ENCODE measurements around the gene MAEA.

DNA sequence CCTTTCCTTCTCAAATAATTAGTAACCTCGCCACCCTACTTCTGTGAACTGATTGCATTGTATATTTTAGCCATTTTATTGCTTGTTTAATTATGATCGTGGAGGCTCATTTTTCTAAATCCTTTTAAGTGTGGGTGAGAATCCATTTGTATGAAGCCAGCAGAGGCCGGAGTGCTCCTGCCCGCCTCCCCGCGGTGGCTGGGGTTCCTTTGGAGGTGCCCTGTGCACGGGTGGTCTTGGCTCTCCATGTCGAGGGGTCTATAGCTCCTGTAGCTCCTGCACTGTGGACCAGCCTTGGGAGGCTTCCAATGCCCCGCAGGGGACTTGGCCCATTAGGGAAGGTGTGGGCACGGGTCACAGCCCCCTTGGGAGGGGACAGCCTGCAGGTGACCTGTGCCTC lies 72.4 kb downstream of the MAEA start:
- TF ChIP-seq TAF1 (conservative IDR thresholded peaks at IDR 0.05), result no peak
- no peak for TF ChIP-seq FOXA1 (IDR thresholded peaks at IDR 0.05)
- TF ChIP-seq RAD21 (IDR thresholded peaks at IDR 0.05), result no peak
- TF ChIP-seq, protein P1, sequence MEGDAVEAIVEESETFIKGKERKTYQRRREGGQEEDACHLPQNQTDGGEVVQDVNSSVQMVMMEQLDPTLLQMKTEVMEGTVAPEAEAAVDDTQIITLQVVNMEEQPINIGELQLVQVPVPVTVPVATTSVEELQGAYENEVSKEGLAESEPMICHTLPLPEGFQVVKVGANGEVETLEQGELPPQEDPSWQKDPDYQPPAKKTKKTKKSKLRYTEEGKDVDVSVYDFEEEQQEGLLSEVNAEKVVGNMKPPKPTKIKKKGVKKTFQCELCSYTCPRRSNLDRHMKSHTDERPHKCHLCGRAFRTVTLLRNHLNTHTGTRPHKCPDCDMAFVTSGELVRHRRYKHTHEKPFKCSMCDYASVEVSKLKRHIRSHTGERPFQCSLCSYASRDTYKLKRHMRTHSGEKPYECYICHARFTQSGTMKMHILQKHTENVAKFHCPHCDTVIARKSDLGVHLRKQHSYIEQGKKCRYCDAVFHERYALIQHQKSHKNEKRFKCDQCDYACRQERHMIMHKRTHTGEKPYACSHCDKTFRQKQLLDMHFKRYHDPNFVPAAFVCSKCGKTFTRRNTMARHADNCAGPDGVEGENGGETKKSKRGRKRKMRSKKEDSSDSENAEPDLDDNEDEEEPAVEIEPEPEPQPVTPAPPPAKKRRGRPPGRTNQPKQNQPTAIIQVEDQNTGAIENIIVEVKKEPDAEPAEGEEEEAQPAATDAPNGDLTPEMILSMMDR (IDR thresholded peaks at IDR 0.05; ENCODE audit: low read depth, low read length, missing input control), result no peak
- no peak for TF ChIP-seq JUND (IDR thresholded peaks at IDR 0.05)
- TF ChIP-seq YY1 (IDR thresholded peaks at IDR 0.05), result no peak
- TF ChIP-seq, protein P2, sequence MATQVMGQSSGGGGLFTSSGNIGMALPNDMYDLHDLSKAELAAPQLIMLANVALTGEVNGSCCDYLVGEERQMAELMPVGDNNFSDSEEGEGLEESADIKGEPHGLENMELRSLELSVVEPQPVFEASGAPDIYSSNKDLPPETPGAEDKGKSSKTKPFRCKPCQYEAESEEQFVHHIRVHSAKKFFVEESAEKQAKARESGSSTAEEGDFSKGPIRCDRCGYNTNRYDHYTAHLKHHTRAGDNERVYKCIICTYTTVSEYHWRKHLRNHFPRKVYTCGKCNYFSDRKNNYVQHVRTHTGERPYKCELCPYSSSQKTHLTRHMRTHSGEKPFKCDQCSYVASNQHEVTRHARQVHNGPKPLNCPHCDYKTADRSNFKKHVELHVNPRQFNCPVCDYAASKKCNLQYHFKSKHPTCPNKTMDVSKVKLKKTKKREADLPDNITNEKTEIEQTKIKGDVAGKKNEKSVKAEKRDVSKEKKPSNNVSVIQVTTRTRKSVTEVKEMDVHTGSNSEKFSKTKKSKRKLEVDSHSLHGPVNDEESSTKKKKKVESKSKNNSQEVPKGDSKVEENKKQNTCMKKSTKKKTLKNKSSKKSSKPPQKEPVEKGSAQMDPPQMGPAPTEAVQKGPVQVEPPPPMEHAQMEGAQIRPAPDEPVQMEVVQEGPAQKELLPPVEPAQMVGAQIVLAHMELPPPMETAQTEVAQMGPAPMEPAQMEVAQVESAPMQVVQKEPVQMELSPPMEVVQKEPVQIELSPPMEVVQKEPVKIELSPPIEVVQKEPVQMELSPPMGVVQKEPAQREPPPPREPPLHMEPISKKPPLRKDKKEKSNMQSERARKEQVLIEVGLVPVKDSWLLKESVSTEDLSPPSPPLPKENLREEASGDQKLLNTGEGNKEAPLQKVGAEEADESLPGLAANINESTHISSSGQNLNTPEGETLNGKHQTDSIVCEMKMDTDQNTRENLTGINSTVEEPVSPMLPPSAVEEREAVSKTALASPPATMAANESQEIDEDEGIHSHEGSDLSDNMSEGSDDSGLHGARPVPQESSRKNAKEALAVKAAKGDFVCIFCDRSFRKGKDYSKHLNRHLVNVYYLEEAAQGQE (IDR thresholded peaks at IDR 0.05), result no peak
- TF ChIP-seq, protein P3, sequence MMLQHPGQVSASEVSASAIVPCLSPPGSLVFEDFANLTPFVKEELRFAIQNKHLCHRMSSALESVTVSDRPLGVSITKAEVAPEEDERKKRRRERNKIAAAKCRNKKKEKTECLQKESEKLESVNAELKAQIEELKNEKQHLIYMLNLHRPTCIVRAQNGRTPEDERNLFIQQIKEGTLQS (IDR thresholded peaks at IDR 0.05), result no peak

Measured in liver (tissue), 3 donors.